GM10266 (cell line): ENCODE results near the gene DNAH3.
"Not testable (repeated sequence)": the region's sequence is repeated elsewhere in the genome, so short reads cannot be mapped to it uniquely, and the experiment has no call there.

Experiments used
- DNase-seq: peaks from one replicate; pipeline ENCODE4 v3.0.0; 2012; ENCODE audit errors: extremely low spot score
- CTCF ChIP-seq: IDR thresholded peaks from 2 replicates; pipeline ENCODE4 v1.5.1; 2012; ENCODE audit warnings: mild to moderate bottlenecking, low read depth; ENCODE audit not compliant: control insufficient read depth, insufficient read depth; ENCODE audit errors: missing control alignments

DNAH3 gene

DNA sequence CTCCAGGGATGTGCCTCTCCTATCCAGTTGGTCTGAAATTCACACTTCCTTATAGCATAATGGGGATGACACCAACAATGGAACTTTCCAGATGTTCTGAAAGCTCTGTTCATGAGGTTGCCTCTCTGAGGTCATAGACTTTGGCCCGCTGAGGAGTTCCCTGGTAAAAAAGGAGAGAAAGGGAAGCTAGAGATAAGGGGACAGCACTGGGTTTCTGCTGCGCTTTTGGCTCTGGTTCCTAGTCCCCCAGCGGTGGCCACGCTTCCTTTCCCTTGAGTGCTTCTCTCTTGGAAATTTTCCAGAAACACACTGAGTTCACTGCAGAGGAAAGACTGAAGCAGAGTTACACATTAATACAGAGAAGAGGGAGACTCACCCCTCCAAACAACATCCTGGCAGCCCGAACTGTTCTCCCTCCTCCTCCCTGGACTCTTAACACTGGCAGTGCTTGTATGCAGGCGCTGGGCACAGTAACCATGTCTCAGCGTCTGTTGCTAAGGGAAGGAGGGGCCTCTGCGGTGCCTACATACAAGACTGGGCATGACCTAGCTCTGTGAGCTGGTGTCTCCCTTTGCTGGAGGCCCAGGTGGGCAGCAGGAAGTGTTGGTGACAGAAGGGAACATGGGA is at the start of gene DNAH3:
DNAH3 (minus strand) TSS at position 472 of the 627 bp plus-strand sequence. CDS start 527 bp downstream, outside the sequence.
- no peak for TF ChIP-seq CTCF
- no peak for DNase-seq

DNA sequence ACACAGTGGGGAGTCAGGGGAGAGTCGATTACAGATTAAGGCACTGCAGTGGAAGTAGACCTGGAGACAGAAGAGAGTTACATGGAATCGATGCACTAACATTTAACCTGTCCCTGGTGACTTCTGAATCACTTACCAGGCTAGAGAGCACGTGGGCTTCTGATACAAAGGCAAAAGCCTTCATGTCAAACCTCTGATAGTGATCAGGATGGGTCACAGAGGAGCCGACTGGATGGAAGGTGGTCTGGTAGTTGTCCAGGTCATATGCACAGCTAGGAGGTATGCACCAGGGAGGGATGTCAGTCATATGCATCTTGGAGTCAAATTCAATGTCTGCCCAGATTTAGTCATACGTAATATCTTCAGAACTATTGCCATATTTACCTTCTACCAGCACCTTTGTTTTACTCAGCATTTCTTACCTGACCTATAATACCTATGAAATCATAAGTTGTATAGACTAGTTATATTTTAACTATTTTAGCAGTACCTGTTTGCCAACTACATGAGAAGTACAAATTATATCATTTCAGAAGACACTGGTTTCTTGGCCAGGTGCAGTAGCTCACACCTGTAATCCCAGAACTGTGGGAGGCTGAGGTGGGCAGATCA is 49.1 kb upstream of the DNAH3 start:
- no peak for TF ChIP-seq CTCF
- DNase-seq, result no peak

DNA sequence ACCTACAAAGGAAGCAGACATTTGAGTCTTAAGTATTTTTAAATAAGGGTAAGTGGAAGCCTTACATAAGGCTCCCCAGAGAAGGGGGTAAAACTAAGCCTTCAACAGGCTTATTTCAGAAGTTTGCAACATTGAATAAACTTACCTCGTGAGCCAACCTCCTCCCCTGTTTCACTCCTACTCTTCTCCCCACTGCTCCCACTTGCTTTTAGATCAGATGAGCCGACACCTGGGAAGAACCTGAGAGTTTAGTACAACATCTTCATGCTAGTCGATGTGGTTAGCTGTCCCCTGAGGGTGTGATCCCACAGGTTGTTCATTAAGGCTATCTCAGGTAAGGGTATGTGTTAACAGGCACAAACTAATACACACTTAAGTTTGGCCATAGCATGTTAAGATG is 47.0 kb upstream of the DNAH3 start:
- no peak for TF ChIP-seq CTCF
- DNase-seq, result no peak

DNA sequence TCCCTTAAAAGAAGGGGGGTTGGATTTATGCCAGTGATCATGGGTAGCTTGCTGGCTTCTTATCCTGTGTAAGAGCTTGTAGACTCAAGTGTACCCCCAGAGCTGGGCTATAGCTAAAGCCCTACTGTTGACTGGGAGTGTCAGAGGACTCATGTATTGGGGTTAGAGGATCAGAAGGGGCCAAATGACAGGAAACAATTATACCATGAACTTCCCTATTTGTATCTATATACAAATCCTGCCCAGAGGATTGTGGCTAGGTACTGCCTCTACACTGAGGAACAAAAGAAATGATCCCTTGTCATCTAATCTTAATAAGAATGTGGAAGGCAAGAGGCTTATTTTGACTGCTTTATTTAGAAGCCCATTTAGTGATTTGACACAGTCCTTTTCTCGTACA is 46.5 kb upstream of the DNAH3 start:
- no peak for DNase-seq
- no peak for TF ChIP-seq CTCF

- not testable (repeated sequence) for DNase-seq
Observed at GRCh38 chr16:21195330-21195729, 44.7 kb upstream of the DNAH3 start.

- peak; percentile 19 for DNase-seq
- no peak for TF ChIP-seq CTCF
Observed at GRCh38 chr16:21194771-21195301, 44.2 kb upstream of the DNAH3 start.

DNA sequence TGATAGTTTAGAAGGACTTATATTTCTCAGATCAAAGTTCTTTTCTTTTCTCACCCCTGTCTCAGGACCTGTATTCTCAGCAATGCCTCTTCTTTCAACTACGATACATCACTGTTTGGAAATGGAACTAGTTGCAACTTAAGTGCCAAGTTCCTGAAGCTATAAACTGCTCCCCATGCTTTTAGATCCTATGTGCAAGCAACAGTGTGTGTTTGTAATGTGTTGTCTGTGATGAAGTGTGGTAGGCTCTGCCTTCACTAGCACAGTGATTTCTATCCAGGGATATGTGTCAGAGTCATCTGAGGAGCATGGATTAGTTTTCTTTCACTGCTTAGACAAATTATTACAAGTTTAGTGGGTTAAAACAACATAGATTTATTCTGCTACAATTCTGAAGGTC is 42.3 kb upstream of the DNAH3 start:
- TF ChIP-seq CTCF, result no peak
- no peak for DNase-seq
